ENCODE data around the gene RASSF7.
A peak's percentile ranks its signal among the peaks of the same experiment; 100 is the strongest.
"Not testable (repeated sequence)": the region's sequence is repeated elsewhere in the genome, so short reads cannot be mapped to it uniquely, and the experiment has no call there.

The RASSF7 gene, protein sequence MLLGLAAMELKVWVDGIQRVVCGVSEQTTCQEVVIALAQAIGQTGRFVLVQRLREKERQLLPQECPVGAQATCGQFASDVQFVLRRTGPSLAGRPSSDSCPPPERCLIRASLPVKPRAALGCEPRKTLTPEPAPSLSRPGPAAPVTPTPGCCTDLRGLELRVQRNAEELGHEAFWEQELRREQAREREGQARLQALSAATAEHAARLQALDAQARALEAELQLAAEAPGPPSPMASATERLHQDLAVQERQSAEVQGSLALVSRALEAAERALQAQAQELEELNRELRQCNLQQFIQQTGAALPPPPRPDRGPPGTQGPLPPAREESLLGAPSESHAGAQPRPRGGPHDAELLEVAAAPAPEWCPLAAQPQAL

DNA sequence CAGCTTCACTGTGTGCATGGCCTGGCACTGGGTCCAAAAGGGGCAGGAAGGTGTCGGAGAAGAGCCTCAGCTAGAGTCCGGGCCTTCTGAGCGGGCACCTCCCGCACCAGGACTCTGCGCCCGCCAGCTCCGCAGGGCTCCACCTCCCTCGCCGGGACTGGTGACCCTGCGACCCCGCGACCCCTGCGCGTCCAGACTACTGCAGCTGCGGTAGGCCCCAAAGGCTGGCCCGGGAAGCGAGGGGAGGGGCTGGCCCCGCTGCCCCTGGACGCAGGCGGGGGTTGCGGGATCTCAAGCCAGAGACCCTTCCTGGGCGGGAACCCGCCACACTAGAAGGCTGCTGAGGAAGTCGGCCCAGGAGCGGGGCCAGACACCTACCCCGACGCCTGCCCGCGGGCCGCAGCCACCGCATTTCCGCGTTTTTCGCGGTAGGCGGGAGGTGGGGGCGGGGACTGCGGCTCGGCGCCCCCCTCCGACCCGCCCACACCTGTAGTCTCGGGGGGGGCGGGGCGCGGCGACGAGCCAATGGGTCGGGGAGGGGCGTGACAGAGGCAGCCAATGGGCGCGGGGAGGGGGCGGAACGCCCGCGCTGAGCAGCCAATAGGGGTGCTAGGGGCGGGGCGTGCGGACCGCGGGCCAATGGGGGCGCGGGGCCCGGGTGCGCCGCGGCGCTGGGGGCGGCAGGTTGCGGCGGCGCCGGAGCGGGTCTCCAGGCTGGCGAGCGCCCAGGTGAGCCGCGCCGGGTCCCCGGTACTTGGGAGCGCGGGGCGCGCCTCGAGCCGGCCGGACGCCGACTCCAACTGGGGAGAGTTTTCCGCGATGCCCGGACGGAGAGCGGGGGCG, at the start of gene RASSF7, which contains the start of gene LMNTD2:
Gene RASSF7, plus strand, starts transcription at position 666 of the 843 bp plus-strand sequence. CDS start 799 bp downstream, outside the sequence.
Gene LMNTD2, minus strand, starts transcription at position 434 of the 843 bp plus-strand sequence. Its CDS starts 22 bp downstream, at position 412.
- H3K4me3 ChIP-seq (ENCODE audit: low read depth, low read length): peak within 1 kb of the TSS; percentile 70
- TF ChIP-seq, protein P1, sequence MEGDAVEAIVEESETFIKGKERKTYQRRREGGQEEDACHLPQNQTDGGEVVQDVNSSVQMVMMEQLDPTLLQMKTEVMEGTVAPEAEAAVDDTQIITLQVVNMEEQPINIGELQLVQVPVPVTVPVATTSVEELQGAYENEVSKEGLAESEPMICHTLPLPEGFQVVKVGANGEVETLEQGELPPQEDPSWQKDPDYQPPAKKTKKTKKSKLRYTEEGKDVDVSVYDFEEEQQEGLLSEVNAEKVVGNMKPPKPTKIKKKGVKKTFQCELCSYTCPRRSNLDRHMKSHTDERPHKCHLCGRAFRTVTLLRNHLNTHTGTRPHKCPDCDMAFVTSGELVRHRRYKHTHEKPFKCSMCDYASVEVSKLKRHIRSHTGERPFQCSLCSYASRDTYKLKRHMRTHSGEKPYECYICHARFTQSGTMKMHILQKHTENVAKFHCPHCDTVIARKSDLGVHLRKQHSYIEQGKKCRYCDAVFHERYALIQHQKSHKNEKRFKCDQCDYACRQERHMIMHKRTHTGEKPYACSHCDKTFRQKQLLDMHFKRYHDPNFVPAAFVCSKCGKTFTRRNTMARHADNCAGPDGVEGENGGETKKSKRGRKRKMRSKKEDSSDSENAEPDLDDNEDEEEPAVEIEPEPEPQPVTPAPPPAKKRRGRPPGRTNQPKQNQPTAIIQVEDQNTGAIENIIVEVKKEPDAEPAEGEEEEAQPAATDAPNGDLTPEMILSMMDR (conservative IDR thresholded peaks at IDR 0.05; ENCODE audit: low read depth, low read length): no peak
- peak; percentile 85 for DNase-seq (ENCODE audit: low read depth)

DNA sequence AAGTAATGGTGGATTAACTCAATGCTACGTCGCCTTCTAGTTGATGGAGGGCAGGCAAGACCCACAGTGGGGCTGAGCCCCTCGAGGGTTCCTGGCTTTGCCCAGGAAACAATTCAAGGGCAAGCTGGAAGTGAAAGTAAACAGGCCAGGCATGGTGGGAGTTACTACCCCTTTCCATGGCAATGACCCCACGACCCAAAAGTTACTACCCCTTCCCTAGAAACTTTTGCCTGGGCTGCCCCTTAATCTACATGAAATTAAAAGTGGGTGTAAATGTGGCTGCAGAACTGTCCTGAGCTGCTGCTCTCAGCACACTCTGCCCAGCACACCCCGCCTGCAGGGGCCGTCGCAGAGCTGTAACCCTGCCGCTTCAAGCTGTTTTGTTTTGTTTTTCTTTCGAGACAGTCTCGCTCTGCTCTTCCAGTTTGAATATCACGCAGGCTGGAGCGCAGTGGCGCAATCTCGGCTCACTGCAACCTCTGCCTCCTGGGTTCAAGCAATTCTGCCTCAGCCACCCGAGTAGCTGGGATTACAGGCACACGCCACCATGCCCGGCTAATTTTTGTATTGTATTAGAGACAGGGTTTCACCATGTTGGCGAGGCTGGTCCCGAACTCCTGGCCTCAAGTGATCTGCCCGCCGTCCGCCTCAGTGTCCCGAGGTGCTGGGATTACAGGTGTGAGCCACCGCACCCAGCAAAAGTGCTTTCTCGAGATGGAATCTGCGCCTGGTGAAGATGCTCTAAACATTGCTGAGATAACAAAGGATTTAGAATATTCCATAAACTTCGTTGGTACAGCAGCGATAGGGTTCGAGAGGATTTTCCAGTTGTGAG, 47.8 kb upstream of the RASSF7 start:
- H3K4me3 ChIP-seq (ENCODE audit: low read depth, low read length): no peak overlapping the region
- TF ChIP-seq, protein P1 (conservative IDR thresholded peaks at IDR 0.05; ENCODE audit: low read depth, low read length): no peak
- no peak for DNase-seq (ENCODE audit: low read depth)

DNA sequence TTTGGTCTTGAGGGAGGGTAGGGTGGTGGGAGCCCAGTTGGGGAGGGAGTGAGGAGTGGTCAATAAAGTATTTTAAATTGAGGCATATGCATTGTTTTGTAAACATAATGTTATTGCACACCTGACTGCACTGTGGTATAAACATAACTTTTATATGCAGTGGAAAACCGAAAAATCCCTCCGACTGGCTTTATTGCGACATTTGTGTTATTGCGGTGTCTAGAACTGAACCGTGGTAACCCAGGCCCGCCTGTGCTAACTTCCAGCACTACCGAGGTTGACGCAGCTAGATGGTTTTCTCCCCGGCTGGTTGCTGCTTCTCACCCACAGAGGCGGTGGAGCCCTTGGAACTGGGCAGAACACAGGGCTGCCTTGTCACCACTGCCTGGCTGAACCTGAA, 46.2 kb upstream of the RASSF7 start:
- TF ChIP-seq, protein P1 (conservative IDR thresholded peaks at IDR 0.05; ENCODE audit: low read depth, low read length): no peak
- H3K4me3 ChIP-seq (ENCODE audit: low read depth, low read length): no peak overlapping the region
- no peak for DNase-seq (ENCODE audit: low read depth)

DNA sequence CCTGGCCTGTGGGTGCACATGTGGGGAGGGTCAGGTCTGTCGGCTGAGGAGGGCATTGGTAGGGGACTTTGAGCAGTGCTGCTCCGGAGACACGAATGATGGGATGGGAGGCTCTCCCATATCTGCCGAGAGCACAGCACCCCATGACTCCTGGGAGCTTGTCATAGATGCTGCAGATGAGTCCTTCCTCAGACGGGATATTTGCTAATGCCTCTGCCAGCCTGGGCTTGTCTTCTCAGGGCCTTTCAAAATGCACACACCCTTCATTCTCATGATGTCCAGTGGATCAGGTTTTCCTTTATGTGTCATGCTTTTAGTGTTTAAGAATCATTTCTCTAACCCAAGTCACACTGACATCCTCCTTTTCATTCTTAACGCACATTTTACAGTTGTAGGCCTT, 45.6 kb upstream of the RASSF7 start:
- no peak for DNase-seq (ENCODE audit: low read depth)
- no peak overlapping the region for H3K4me3 ChIP-seq (ENCODE audit: low read depth, low read length)
- TF ChIP-seq, protein P1 (conservative IDR thresholded peaks at IDR 0.05; ENCODE audit: low read depth, low read length): no peak

DNA sequence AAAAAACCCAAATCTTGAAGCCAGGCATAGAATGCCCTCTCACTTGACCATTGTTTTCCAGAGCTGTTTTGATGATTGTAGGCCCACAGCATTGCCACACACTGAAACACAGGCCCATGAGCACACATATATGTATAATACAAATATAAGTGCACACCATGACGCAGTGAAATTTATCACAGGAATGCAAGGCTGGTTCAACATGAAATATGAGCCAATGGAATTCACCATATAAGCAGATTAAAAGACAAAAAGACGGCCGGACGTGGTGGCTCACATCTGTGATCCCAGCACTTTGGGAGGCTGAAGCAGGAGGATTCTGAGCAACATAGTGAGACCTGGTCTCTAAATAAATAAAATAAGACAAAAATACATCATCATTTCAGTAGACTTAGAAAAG, 44.4 kb upstream of the RASSF7 start:
- TF ChIP-seq, protein P1 (conservative IDR thresholded peaks at IDR 0.05; ENCODE audit: low read depth, low read length): no peak
- no peak for DNase-seq (ENCODE audit: low read depth)
- H3K4me3 ChIP-seq (ENCODE audit: low read depth, low read length): no peak overlapping the region

DNA sequence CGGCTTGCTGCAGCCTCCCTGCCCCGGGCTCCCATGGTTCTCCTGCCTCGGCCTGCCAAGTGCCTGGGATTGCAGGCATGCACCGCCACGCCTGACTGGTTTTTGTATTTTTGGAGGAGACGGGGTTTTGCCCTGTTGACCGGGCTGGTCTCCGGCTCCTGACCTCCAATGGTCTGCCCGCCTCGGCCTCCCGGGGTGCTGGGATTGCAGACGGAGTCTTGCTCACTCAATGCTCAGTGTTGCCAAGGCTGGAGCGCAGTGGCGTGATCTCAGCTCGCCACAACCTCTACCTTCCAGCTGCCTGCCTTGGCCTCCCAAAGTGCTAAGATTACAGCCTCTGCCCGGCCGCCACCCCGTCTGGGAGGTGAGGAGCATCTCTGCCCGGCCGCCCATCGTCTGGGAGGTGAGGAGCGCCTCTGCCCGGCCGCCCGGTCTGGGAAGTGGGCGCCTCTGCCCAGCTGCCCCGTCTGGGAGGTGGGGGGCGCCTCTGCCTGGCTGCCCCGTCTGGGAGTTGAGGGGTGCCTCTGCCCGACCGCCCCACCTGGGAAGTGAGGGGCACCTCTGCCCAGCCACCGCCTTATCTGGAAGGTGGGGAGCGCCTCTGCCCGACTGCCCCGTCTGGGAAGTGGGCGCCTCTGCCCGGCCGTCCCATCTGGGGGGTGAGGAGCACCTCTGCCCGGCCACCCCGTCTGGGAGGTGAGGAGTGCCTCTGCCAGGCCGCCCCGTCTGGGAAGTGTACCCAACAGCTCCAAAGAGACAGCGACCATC, 43.7 kb upstream of the RASSF7 start:
- not testable (repeated sequence) for DNase-seq (ENCODE audit: low read depth); H3K4me3 ChIP-seq (ENCODE audit: low read depth, low read length)
